ENCODE results near the gene KLHL41. TPM values are rescaled to one million over a fixed set of nuclear protein-coding genes. Genes with fewer than 3 reads are reported as not detected.

Gene KLHL41
- total RNA-seq, 1 experiment from 2014 or later = 0.15 TPM

DNA sequence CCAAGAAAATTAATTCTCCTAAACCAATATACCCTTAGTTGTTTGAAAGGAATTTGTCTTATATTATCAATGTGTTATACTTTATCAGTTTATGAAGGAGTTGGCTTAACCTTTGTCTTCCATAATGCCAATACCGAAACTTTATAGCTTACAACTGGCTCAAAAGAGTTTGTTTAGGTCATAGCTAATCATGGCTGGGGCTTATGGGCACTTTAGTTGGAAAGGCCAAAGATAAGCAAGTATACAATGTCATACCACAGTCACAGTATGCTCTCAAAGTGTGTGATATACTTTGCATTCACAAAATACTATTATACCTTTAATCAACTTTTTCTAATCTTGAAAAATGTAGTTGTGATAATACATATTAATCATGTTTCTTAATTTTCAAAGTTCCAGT, 2.3 kb downstream of the KLHL41 start:
- RAD21 ChIA-PET (ENCODE audit: low non-redundant PET in 1 of 2, low total read pairs in 2 of 2, uncharacterized antibody in 2 of 2, unreplicated experiment in 2 of 2) = no interaction called here
- H3K9ac ChIP-seq (ENCODE audit: low read length) = no peak overlapping the region
- DNase-seq (ENCODE audit: low read depth, low spot score) (no peak), ATAC-seq (no peak)
- no peak overlapping the region for H3K4me2 ChIP-seq (ENCODE audit: low read length)
- H2AFZ ChIP-seq (ENCODE audit: low read depth, low read length, poor library complexity, severe bottlenecking) = no peak overlapping the region
- H3K9me2 ChIP-seq (ENCODE audit: insufficient read depth) = no peaks in the 10 kb centered on the region
- POLR2A ChIA-PET = no interaction called here
- H3K27me3 ChIP-seq (ENCODE audit: insufficient read depth, low read length) = no peaks in the 10 kb centered on the region
- peaks cover 10 to 37% of the 10 kb centered on the region in 2 experiments for H3K4me1 ChIP-seq (ENCODE audit: control insufficient read depth in 1 of 2, insufficient read depth in 2 of 2, low read length in 2 of 2)
- H3K79me2 ChIP-seq (ENCODE audit: insufficient read depth, low read length) = no peaks in the 10 kb centered on the region
- no peaks in the 10 kb centered on the region for H4K20me1 ChIP-seq (ENCODE audit: insufficient read depth)
- no peaks in the 10 kb centered on the region for H3K9me3 ChIP-seq (ENCODE audit: control insufficient read depth in 1 of 2, insufficient read depth in 1 of 2, low read depth in 1 of 2, low read length in 2 of 2)
- H3K36me3 ChIP-seq (ENCODE audit: control insufficient read depth in 1 of 2, insufficient read depth in 2 of 2, low read length in 2 of 2) = no peaks in the 10 kb centered on the region
- no peak overlapping the region for H3K4me3 ChIP-seq (replicated peaks in 1 of 2; ENCODE audit: low read depth in 1 of 2, low read length in 2 of 2)
- CTCF ChIA-PET = no interaction called here
- intact Hi-C loops (cut with micrococcal nuclease) = no loop called here
- no peak overlapping the region for H3K27ac ChIP-seq (ENCODE audit: low read depth, low read length)
- no peak for TF ChIP-seq ZFX (IDR thresholded peaks at IDR 0.05)
- no peak for TF ChIP-seq SIN3A (IDR thresholded peaks at IDR 0.05; ENCODE audit: low read depth)
- TF ChIP-seq POLR2A (IDR thresholded peaks at IDR 0.05; ENCODE audit: borderline replicate concordance, extremely low read depth, insufficient read depth, insufficient read length) = no peak
- TF ChIP-seq, protein P1, sequence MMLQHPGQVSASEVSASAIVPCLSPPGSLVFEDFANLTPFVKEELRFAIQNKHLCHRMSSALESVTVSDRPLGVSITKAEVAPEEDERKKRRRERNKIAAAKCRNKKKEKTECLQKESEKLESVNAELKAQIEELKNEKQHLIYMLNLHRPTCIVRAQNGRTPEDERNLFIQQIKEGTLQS (IDR thresholded peaks at IDR 0.05) = no peak
- TF ChIP-seq FOSL1 (IDR thresholded peaks at IDR 0.05; ENCODE audit: low read depth) = no peak
- TF ChIP-seq SP1 (IDR thresholded peaks at IDR 0.05; ENCODE audit: low read depth) = no peak
- no peak for TF ChIP-seq ELF1 (IDR thresholded peaks at IDR 0.05; ENCODE audit: borderline replicate concordance, low read depth)
- no TSS peak for BruUV-seq (replicated peaks)

DNA sequence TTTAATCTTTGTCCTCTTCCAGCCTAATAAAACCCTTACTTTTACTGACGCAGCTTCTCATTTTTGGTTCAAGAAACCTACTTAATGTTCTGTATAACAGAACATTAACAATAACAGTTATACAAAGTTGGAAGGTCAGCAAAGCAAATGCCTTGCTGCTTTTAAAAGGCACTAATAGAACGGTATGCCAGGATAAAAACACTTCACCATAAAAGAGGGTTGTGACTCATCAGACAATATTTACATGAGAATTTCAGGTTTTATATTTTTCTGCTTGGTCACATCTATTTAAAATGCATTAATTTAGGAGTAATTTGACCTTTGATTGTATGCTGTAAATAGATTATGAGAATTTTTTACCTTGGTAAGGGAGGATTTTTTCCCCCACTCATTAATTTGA, 3.0 kb downstream of the KLHL41 start:
- peaks cover 10 to 31% of the 10 kb centered on the region in 2 experiments for H3K4me1 ChIP-seq (ENCODE audit: control insufficient read depth in 1 of 2, insufficient read depth in 2 of 2, low read length in 2 of 2)
- H3K4me3 ChIP-seq (replicated peaks in 1 of 2; ENCODE audit: low read depth in 1 of 2, low read length in 2 of 2) = no peak overlapping the region
- ChIA-PET RAD21 (ENCODE audit: low non-redundant PET in 1 of 2, low total read pairs in 2 of 2, uncharacterized antibody in 2 of 2, unreplicated experiment in 2 of 2) (no interaction called here), POLR2A (no interaction called here), CTCF (no interaction called here)
- no peaks in the 10 kb centered on the region for H3K9me2 ChIP-seq (ENCODE audit: insufficient read depth)
- intact Hi-C loops (cut with micrococcal nuclease) = no loop called here
- H4K20me1 ChIP-seq (ENCODE audit: insufficient read depth) = no peaks in the 10 kb centered on the region
- DNase-seq (ENCODE audit: low read depth, low spot score) (no peak), ATAC-seq (no peak)
- no peaks in the 10 kb centered on the region for H3K9me3 ChIP-seq (ENCODE audit: control insufficient read depth in 1 of 2, insufficient read depth in 1 of 2, low read depth in 1 of 2, low read length in 2 of 2)
- no TSS peak for BruUV-seq (replicated peaks)
- H3K27ac ChIP-seq (ENCODE audit: low read depth, low read length) = no peak overlapping the region
- H3K36me3 ChIP-seq (ENCODE audit: control insufficient read depth in 1 of 2, insufficient read depth in 2 of 2, low read length in 2 of 2) = no peaks in the 10 kb centered on the region
- H3K9ac ChIP-seq (ENCODE audit: low read length) = no peak overlapping the region
- no peak overlapping the region for H2AFZ ChIP-seq (ENCODE audit: low read depth, low read length, poor library complexity, severe bottlenecking)
- no peak for TF ChIP-seq EGR1 (IDR thresholded peaks at IDR 0.05; ENCODE audit: low read depth)
- TF ChIP-seq JUND (IDR thresholded peaks at IDR 0.05) = no peak
- TF ChIP-seq, protein P2, sequence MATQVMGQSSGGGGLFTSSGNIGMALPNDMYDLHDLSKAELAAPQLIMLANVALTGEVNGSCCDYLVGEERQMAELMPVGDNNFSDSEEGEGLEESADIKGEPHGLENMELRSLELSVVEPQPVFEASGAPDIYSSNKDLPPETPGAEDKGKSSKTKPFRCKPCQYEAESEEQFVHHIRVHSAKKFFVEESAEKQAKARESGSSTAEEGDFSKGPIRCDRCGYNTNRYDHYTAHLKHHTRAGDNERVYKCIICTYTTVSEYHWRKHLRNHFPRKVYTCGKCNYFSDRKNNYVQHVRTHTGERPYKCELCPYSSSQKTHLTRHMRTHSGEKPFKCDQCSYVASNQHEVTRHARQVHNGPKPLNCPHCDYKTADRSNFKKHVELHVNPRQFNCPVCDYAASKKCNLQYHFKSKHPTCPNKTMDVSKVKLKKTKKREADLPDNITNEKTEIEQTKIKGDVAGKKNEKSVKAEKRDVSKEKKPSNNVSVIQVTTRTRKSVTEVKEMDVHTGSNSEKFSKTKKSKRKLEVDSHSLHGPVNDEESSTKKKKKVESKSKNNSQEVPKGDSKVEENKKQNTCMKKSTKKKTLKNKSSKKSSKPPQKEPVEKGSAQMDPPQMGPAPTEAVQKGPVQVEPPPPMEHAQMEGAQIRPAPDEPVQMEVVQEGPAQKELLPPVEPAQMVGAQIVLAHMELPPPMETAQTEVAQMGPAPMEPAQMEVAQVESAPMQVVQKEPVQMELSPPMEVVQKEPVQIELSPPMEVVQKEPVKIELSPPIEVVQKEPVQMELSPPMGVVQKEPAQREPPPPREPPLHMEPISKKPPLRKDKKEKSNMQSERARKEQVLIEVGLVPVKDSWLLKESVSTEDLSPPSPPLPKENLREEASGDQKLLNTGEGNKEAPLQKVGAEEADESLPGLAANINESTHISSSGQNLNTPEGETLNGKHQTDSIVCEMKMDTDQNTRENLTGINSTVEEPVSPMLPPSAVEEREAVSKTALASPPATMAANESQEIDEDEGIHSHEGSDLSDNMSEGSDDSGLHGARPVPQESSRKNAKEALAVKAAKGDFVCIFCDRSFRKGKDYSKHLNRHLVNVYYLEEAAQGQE (IDR thresholded peaks at IDR 0.05; ENCODE audit: low read depth) = no peak
- no peak for TF ChIP-seq ZNF274 (IDR thresholded peaks at IDR 0.05; ENCODE audit: low read depth, low read length)
- TF ChIP-seq SIN3A (IDR thresholded peaks at IDR 0.05; ENCODE audit: low read depth) = no peak
- TF ChIP-seq ELF1 (IDR thresholded peaks at IDR 0.05; ENCODE audit: borderline replicate concordance, low read depth) = no peak
- no peak for TF ChIP-seq POLR2A (IDR thresholded peaks at IDR 0.05; ENCODE audit: borderline replicate concordance, extremely low read depth, insufficient read depth, insufficient read length)
- TF ChIP-seq CEBPB (IDR thresholded peaks at IDR 0.05; ENCODE audit: low read depth) = no peak
- TF ChIP-seq, protein P3, sequence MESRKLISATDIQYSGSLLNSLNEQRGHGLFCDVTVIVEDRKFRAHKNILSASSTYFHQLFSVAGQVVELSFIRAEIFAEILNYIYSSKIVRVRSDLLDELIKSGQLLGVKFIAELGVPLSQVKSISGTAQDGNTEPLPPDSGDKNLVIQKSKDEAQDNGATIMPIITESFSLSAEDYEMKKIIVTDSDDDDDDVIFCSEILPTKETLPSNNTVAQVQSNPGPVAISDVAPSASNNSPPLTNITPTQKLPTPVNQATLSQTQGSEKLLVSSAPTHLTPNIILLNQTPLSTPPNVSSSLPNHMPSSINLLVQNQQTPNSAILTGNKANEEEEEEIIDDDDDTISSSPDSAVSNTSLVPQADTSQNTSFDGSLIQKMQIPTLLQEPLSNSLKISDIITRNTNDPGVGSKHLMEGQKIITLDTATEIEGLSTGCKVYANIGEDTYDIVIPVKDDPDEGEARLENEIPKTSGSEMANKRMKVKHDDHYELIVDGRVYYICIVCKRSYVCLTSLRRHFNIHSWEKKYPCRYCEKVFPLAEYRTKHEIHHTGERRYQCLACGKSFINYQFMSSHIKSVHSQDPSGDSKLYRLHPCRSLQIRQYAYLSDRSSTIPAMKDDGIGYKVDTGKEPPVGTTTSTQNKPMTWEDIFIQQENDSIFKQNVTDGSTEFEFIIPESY (IDR thresholded peaks at IDR 0.05; ENCODE audit: extremely low read depth, insufficient replicate concordance, low read length) = no peak
- no peaks in the 10 kb centered on the region for H3K79me2 ChIP-seq (ENCODE audit: insufficient read depth, low read length)
- H3K27me3 ChIP-seq (ENCODE audit: insufficient read depth, low read length) = no peaks in the 10 kb centered on the region
- H3K4me2 ChIP-seq (ENCODE audit: low read length) = no peak overlapping the region

Measured in HCT116 (cell line).